Stromal cell of bone marrow (primary cell): ENCODE results near the gene LEP.

Source experiments
- DNase-seq: peaks from one replicate; pipeline ENCODE4 v3.0.0-alpha.2; 2012; ENCODE audit warnings: low read depth

Gene LEP

GRCh38 chr7:128247108-128247507 is 6.0 kb downstream of the LEP start:
- DNase-seq, result no peak

GRCh38 chr7:128247640-128248194 is 6.6 kb downstream of the LEP start:
- peak; percentile 20 for DNase-seq

GRCh38 chr7:128251337-128251736 is 10.3 kb downstream of the LEP start:
- no peak for DNase-seq

- DNase-seq, result no peak
Measured at GRCh38 chr7:128253701-128254100, 12.6 kb downstream of the LEP start.

- DNase-seq, result no peak
Measured at GRCh38 chr7:128254470-128254869, 13.4 kb downstream of the LEP start.

GRCh38 chr7:128255271-128255670 is 14.2 kb downstream of the LEP start:
- DNase-seq, result no peak

GRCh38 chr7:128257458-128257857 is 16.4 kb downstream of the LEP start:
- DNase-seq, result no peak

GRCh38 chr7:128259131-128260061 is 18.3 kb downstream of the LEP start:
- DNase-seq, result no peak

GRCh38 chr7:128260069-128260795 is 19.2 kb downstream of the LEP start:
- no peak for DNase-seq

- DNase-seq, result no peak
Measured at GRCh38 chr7:128262273-128263028, 21.4 kb downstream of the LEP start.

- no peak for DNase-seq
Measured at GRCh38 chr7:128263420-128263819, 22.3 kb downstream of the LEP start.

GRCh38 chr7:128264477-128264876 is 23.4 kb downstream of the LEP start:
- DNase-seq, result no peak

- DNase-seq, result no peak
Measured at GRCh38 chr7:128265156-128265905, 24.3 kb downstream of the LEP start.

GRCh38 chr7:128265906-128266300 is 24.8 kb downstream of the LEP start:
- DNase-seq, result no peak

GRCh38 chr7:128266529-128266882 is 25.4 kb downstream of the LEP start:
- DNase-seq, result no peak

GRCh38 chr7:128266883-128267594 is 26.0 kb downstream of the LEP start:
- peak; percentile 36 for DNase-seq

GRCh38 chr7:128267595-128267924 is 26.5 kb downstream of the LEP start:
- no peak for DNase-seq

- no peak for DNase-seq
Measured at GRCh38 chr7:128268233-128268632, 27.2 kb downstream of the LEP start.

- no peak for DNase-seq
Measured at GRCh38 chr7:128270826-128271272, 29.8 kb downstream of the LEP start.

- DNase-seq, result no peak
Measured at GRCh38 chr7:128271471-128271941, 30.4 kb downstream of the LEP start.
